ENCODE results near the gene RRAGC.

Gene RRAGC

DNA sequence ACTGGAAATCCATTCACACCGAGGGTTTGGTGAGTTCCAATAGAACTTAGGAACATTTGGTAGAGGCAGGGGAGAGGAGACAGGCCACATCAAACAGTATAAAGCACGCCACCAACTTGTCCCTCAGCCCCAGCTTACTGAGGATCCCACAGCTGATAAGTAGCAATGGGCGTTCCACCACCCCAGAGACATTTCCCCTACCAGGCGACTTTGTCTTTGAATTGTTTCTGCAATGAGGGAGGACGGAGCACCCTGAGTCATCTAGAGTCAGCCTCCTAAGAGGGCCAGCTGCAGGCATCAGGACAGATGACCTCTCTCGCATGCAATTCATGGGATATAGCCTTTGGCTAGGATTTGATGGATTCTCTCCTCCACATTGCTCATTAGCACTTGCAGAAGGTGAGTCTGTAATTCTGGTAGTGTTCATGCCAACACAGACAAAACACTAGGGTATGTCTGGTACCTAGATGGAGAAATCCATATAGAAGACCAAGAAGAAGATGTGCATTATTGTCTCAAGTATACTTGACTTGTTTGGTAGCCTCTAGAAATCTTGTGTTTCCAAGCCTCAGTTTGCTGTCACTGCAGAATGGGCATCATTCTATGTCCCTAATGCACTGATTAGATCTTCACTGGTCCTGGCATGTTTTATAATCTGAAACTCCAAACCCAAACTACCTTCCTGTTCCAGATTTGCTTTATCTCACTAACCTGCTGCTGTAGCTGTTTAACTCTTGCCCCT, 69.0 kb downstream of the RRAGC start:
- H3K27ac ChIP-seq, result no peak overlapping the region
- DNase-seq, result no peak

GRCh38 chr1:38789498-38790169, 69.9 kb downstream of the RRAGC start:
- Histone ChIP-seq H3K9me3 (ENCODE audit: severe bottlenecking) (peaks cover 16% of the 10 kb centered on the region), H3K36me3 (no peaks in the 10 kb centered on the region), H3K27ac (no peak overlapping the region), H3K27me3 (ENCODE audit: insufficient read depth, low read depth, severe bottlenecking) (no peaks in the 10 kb centered on the region), H3K4me3 (ENCODE audit: low read depth, low read length) (no peak overlapping the region; the same call in 1 of the 2 replicates)
- no peak for TF ChIP-seq CTCF (IDR thresholded peaks at IDR 0.05; ENCODE audit: low read depth, low read length)
- no peak for DNase-seq

More for the DNA sequence above, 69.0 kb downstream of the RRAGC start:
- Histone ChIP-seq H3K27me3 (ENCODE audit: insufficient read depth, low read depth, severe bottlenecking) (no peaks in the 10 kb centered on the region), H3K36me3 (no peaks in the 10 kb centered on the region), H3K4me3 (ENCODE audit: low read depth, low read length) (no peak overlapping the region), H3K9me3 (ENCODE audit: severe bottlenecking) (peaks cover 16% of the 10 kb centered on the region)
- no peak for TF ChIP-seq CTCF (IDR thresholded peaks at IDR 0.05; ENCODE audit: low read depth, low read length)

DNA sequence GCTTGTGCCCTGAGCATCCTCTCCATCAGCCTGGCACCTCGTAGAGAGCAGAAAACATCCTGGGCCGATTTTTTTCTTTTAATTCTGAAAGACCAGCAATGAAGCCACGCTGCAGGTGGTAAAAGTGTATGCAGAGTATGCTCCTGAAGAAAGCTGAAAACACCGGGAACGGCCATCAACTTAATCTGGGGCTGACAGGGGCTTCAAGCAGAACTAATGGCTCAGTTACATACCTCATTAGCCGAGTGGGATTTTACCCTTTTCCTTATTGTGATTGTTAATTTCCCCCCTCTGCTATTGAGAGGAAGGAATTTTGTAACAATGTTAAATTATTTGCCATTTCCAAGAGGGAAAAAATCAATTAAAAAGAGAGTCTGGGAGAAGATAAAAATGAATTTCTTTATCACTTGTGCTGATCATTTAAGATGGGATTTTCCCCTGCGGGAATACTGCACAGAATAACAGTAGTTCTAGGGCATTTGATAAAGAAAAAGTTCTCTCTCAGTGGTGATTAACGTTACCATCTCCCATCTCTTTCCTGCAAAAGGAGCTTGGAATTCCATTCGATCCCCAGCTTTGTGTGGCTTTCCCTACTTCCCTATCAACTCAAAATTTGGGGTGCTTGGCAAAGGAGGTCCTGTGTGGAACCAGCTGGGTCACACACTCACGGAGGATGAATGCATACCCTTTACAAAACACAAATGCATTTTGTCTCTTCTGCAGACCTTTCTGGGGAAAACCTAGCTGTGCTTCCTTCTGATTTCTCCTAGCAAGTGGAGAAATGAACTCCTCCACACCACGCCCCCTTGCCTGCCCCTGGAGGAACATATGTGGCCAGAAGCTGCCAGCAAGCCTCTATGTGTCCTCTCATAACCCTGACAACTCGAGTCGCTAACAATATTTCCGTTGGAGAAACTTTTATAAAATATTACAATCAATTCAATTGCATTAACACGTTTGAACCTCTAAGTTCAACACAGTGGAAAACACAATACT, 70.9 kb downstream of the RRAGC start:
- Histone ChIP-seq H3K27me3 (ENCODE audit: insufficient read depth, low read depth, severe bottlenecking) (no peaks in the 10 kb centered on the region), H3K4me3 (ENCODE audit: low read depth, low read length) (peak overlapping the region; percentile 11; the same call in 1 of the 2 replicates), H3K9me3 (ENCODE audit: severe bottlenecking) (peaks cover 12% of the 10 kb centered on the region), H3K27ac (no peak overlapping the region), H3K36me3 (no peaks in the 10 kb centered on the region)
- TF ChIP-seq CTCF (IDR thresholded peaks at IDR 0.05; ENCODE audit: low read depth, low read length), result no peak
- DNase-seq, result peak; percentile 65

Measured in WERI-Rb-1 (cell line).